Gastroesophageal sphincter (tissue), 3 donors: ENCODE results near the gene MAL.

ENCODE experiments used
- CTCF ChIP-seq, 4 experiments: fragments of 200-600 bp in 2 of 4; fragments of 450-650 bp in 2 of 4; sonication (generic) in 1 of 4; IDR thresholded peaks; one replicate each; pipeline ENCODE4 v1.5.1; 2017 to 2019; ENCODE audit warnings: antibody characterized with exemption in 4 of 4, mild to moderate bottlenecking in 2 of 4, moderate library complexity in 2 of 4
- POLR2A ChIP-seq, 2 donors: fragments of 450-650 bp; IDR thresholded peaks; one replicate each; pipeline ENCODE4 v1.6.1; 2017; ENCODE audit warnings: antibody characterized with exemption in 2 of 2, mild to moderate bottlenecking in 2 of 2, moderate library complexity in 1 of 2

DNA sequence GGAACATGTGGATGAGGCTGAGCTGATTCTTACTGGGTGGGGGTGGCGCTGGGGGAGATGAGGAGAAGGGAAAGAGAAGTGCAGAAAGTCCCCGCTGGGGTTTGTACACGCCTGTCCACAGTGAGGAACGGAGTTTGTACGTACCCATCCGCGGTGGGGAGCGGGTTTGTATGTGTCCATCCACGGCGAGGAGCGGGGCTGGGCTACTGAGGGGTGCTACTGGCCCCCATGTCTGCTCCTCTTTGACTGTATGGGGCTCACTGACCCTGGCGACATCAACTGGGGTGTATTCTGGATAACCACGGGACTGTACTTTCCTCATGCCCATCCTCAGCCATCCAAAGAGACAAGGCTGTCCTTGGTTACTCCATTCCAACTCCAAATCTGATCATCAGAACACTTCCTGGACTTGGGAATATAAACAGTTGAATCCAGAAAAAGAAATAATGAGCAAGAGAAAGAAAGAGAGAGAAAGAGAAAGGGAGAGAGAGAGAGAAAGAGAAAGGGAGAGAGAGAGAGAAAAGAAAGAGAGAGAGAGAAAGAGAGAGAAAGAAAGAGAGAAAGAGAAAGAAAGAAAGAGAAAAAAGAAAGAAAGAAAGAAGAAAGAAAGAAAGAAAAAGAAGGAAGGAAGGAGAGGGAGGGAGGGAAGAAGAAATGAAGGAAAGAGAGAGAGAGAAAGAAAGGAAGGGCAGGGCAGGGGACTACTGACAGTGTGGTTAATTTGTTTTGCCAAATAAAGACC is 21.0 kb downstream of the MAL start:
- TF ChIP-seq CTCF (IDR thresholded peaks at IDR 0.05): no peak
- TF ChIP-seq POLR2A (IDR thresholded peaks at IDR 0.05): no peak
